ENCODE data around the gene CPOX. TPM values are rescaled to one million over a fixed set of nuclear protein-coding genes. Genes with fewer than 3 reads are reported as not detected.

CPOX gene
- total and polyA plus RNA-seq, 2 of the 8 experiments (the other 6 are each of a cell fraction or from before 2014, with no cell fraction given), result 17.4 to 27.0 TPM

GRCh38 chr3:98599647-98600411 lies 6.4 kb upstream of the CPOX start:
- TF ChIP-seq SP1 (IDR thresholded peaks at IDR 0.05; ENCODE audit: low read depth, low read length) (no peak), CEBPB (IDR thresholded peaks at IDR 0.05; ENCODE audit: low read depth, low read length) (peak; percentile 56; the same call in 1 of the 2 replicates)
- WGBS, 2 experiments (ENCODE audit: extremely low coverage in 1 of 2, insufficient coverage in 1 of 2, insufficient read length in 1 of 2, insufficient replicate concordance in 2 of 2, low coverage in 1 of 2, low lambda C conversion rate in 2 of 2, missing lambda C conversion rate in 1 of 2), result 94% methylated on average over 5 of the region's 5 CpGs; no CpG with 5 or more reads in 1 of the 2 experiments
- no peak overlapping the region for H2AFZ ChIP-seq (ENCODE audit: low read length)
- H2BK15ac ChIP-seq (ENCODE audit: low read length), result no peak overlapping the region
- H3K4me2 ChIP-seq (ENCODE audit: insufficient read depth in 1 of 2, low read depth in 2 of 2, low read length in 2 of 2), result no peak overlapping the region
- peaks cover 0 to 1% (median 0%) of the 10 kb centered on the region in 4 experiments; a peak in 1 of 7 replicates for H3K27me3 ChIP-seq (replicated peaks in 1 of 4; ENCODE audit: control insufficient read depth in 3 of 4, extremely low read depth in 1 of 4, insufficient read depth in 3 of 4, low read length in 3 of 4)
- no peak overlapping the region for H3K4ac ChIP-seq (replicated peaks; ENCODE audit: insufficient read length, low read depth, low read length)
- H4K5ac ChIP-seq (ENCODE audit: insufficient read length, low read depth, low read length), result no peak overlapping the region
- H2BK12ac ChIP-seq (ENCODE audit: low read depth, low read length), result no peak overlapping the region
- no peak overlapping the region for H3K23ac ChIP-seq (ENCODE audit: insufficient read length)
- H3K56ac ChIP-seq (replicated peaks; ENCODE audit: insufficient read length, low read depth, low read length), result no peak overlapping the region
- no peak for FAIRE-seq
- no peak overlapping the region for H3K27ac ChIP-seq (ENCODE audit: low read depth, low read length)
- H2BK120ac ChIP-seq (replicated peaks; ENCODE audit: low read depth, low read length), result no peak overlapping the region
- H3K23me2 ChIP-seq (ENCODE audit: low read depth, low read length), result no peaks in the 10 kb centered on the region
- H3K79me1 ChIP-seq (ENCODE audit: low read depth, low read length), result no peaks in the 10 kb centered on the region
- H3K14ac ChIP-seq (ENCODE audit: insufficient read length), result no peak overlapping the region
- H3K79me2 ChIP-seq (ENCODE audit: control insufficient read depth in 1 of 2, insufficient read depth in 2 of 2, low read length in 2 of 2), result no peaks in the 10 kb centered on the region
- no peak overlapping the region for H2BK20ac ChIP-seq (ENCODE audit: low read length)
- H2BK5ac ChIP-seq (ENCODE audit: low read depth, low read length), result no peak overlapping the region
- ChIA-PET CTCF (ENCODE audit: partially characterized antibody) (interaction anchor here (0.9 to 5.5 kb wide), 7 partner anchors 12 to 214 kb away, joined by 3 to 74 read pairs (median 21); no protein-coding TSS in a partner anchor), POLR2A (ENCODE audit: partially characterized antibody) (no interaction called here)
- no peak overlapping the region for H3K9ac ChIP-seq (replicated peaks in 1 of 4; ENCODE audit: extremely low read depth in 1 of 4, low read depth in 3 of 4, low read length in 3 of 4)
- no peak for DNase-seq (ENCODE audit: low read depth in 1 of 2, low spot score in 2 of 2)
- H4K8ac ChIP-seq (ENCODE audit: extremely low read depth, insufficient read depth, low read length), result no peak overlapping the region
- H3K36me3 ChIP-seq (ENCODE audit: control insufficient read depth in 2 of 4, insufficient read depth in 4 of 4, low read length in 3 of 4), result no peaks in the 10 kb centered on the region
- H4K20me1 ChIP-seq (replicated peaks in 1 of 2; ENCODE audit: control insufficient read depth in 1 of 2, insufficient read depth in 2 of 2, low read length in 2 of 2), result no peaks in the 10 kb centered on the region
- no peak overlapping the region for H3K4me3 ChIP-seq (ENCODE audit: extremely low read depth in 1 of 4, insufficient read depth in 2 of 4, low read depth in 3 of 4, low read length in 4 of 4)
- no peaks in the 10 kb centered on the region for H3K9me3 ChIP-seq (ENCODE audit: insufficient read depth in 2 of 2, low read depth in 1 of 2, low read length in 1 of 2)
- H3K18ac ChIP-seq (ENCODE audit: extremely low read depth, low read length), result no peak overlapping the region
- no peak overlapping the region for H2AK5ac ChIP-seq (ENCODE audit: low read depth, low read length)
- no peak overlapping the region for H4K91ac ChIP-seq (replicated peaks; ENCODE audit: insufficient read length, low read length)
- no peaks in the 10 kb centered on the region for H3K4me1 ChIP-seq (replicated peaks in 1 of 4; ENCODE audit: control insufficient read depth in 3 of 4, insufficient read depth in 4 of 4, low read length in 3 of 4)
